Endothelial cell of umbilical vein (primary cell): ENCODE results near the gene SLC7A10.

Experiments used
- JUN ChIP-seq: IDR thresholded peaks from 2 replicates; pipeline ENCODE4 v1.6.1; 2011; ENCODE audit warnings: borderline replicate concordance, low read depth; ENCODE audit not compliant: insufficient read length, insufficient read depth
- MAX ChIP-seq: IDR thresholded peaks from 2 replicates; pipeline ENCODE4 v1.6.1; 2011; ENCODE audit not compliant: insufficient read depth, insufficient read length
- POLR2A ChIP-seq: IDR thresholded peaks from 2 replicates; pipeline ENCODE4 v1.6.1; 2012; ENCODE audit warnings: low read depth, mild to moderate bottlenecking, control low read depth, low read length
- TF ChIP-seq, protein P1 (sequence below), 2 donors: IDR thresholded peaks; 1 replicate in 1 of 2; 2 replicates in 1 of 2; pipeline ENCODE4 v1.5.1; 2011; ENCODE audit warnings: low read length in 2 of 2, mild to moderate bottlenecking in 2 of 2, moderate library complexity in 2 of 2, control low read depth in 1 of 2, inconsistent platforms in 1 of 2, low read depth in 1 of 2; ENCODE audit not compliant: insufficient read depth in 1 of 2; ENCODE audit errors: extremely low read depth in 1 of 2

GRCh38 chr19:33217881-33218280, 7.8 kb downstream of the SLC7A10 start:
- TF ChIP-seq POLR2A (no peak), MAX (no peak), JUN (no peak)
- TF ChIP-seq, protein P1, sequence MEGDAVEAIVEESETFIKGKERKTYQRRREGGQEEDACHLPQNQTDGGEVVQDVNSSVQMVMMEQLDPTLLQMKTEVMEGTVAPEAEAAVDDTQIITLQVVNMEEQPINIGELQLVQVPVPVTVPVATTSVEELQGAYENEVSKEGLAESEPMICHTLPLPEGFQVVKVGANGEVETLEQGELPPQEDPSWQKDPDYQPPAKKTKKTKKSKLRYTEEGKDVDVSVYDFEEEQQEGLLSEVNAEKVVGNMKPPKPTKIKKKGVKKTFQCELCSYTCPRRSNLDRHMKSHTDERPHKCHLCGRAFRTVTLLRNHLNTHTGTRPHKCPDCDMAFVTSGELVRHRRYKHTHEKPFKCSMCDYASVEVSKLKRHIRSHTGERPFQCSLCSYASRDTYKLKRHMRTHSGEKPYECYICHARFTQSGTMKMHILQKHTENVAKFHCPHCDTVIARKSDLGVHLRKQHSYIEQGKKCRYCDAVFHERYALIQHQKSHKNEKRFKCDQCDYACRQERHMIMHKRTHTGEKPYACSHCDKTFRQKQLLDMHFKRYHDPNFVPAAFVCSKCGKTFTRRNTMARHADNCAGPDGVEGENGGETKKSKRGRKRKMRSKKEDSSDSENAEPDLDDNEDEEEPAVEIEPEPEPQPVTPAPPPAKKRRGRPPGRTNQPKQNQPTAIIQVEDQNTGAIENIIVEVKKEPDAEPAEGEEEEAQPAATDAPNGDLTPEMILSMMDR (IDR thresholded peaks at IDR 0.05; ENCODE audit: extremely low read depth in 1 of 2, insufficient read depth in 1 of 2, low read depth in 1 of 2, low read length in 2 of 2): no peak
